IPS DF 6.9 (cell line): ENCODE measurements around the gene MED22.
"Not testable (repeated sequence)": the region's sequence is repeated elsewhere in the genome, so short reads cannot be mapped to it uniquely, and the experiment has no call there.

ENCODE experiments used
- DNase-seq: peaks from one replicate; pipeline ENCODE4 v3.0.0-alpha.2; 2013; ENCODE audit warnings: low read depth, low spot score
- H3K27ac ChIP-seq: one replicate; pipeline ENCODE4 v1.5.1; 2013; ENCODE audit warnings: low read length, control low read depth
- H3K27me3 ChIP-seq: 2 replicates; pipeline ENCODE4 v1.6.1; 2013; ENCODE audit warnings: mild to moderate bottlenecking, low read length; ENCODE audit not compliant: control insufficient read depth, insufficient read depth
- H3K36me3 ChIP-seq: 2 replicates; pipeline ENCODE4 v1.6.1; 2013; ENCODE audit warnings: low read length; ENCODE audit not compliant: control insufficient read depth, insufficient read depth
- H3K4me1 ChIP-seq: 2 replicates; pipeline ENCODE4 v1.6.1; 2013; ENCODE audit warnings: low read length; ENCODE audit not compliant: control insufficient read depth, insufficient read depth
- H3K4me3 ChIP-seq: 2 replicates; pipeline ENCODE4 v1.5.1; 2013; ENCODE audit warnings: mild to moderate bottlenecking, low read length
- H3K9me3 ChIP-seq: 2 replicates; pipeline ENCODE4 v1.6.1; 2013; ENCODE audit warnings: low read length, inconsistent platforms; ENCODE audit not compliant: control insufficient read depth, insufficient read depth
- WGBS: extraction: QIAGEN DNeasy Blood & Tissue Kit; methylation state at CpG from one replicate; pipeline ENCODE4 v1.1.7; 2013; ENCODE audit warnings: mixed read lengths, missing lambda C conversion rate; ENCODE audit not compliant: insufficient read length, insufficient coverage; 5-methylcytosine and 5-hydroxymethylcytosine counted together

MED22 gene

GRCh38 chr9:133335924-133336811 lies 11.8 kb downstream of the MED22 start, which contains the start of gene SURF6:
Gene SURF6 (minus strand): TSS chr9:133336188. CDS start chr9:133336132, 56 bp downstream.
- DNase-seq, result no peak
- Histone ChIP-seq H3K27ac (no peak within 1 kb of the TSS), H3K36me3 (peaks cover 38% of the 10 kb centered on the region), H3K27me3 (no peaks in the 10 kb centered on the region), H3K4me3 (peak within 1 kb of the TSS; percentile 90), H3K4me1 (no peaks in the 10 kb centered on the region), H3K9me3 (no peaks in the 10 kb centered on the region)
- no CpG with 5 or more reads among the region's 70 CpGs for WGBS

- DNase-seq, H3K27ac ChIP-seq, H3K4me3 ChIP-seq, H3K4me1 ChIP-seq, H3K9me3 ChIP-seq, H3K27me3 ChIP-seq: not testable (repeated sequence)
- peaks cover 29% of the 10 kb centered on the region for H3K36me3 ChIP-seq
- no CpG with 5 or more reads among the region's 11 CpGs for WGBS
Measured at GRCh38 chr9:133334888-133335287, 13.0 kb downstream of the MED22 start.

GRCh38 chr9:133334161-133334560 lies 13.8 kb downstream of the MED22 start:
- no CpG with 5 or more reads among the region's 6 CpGs for WGBS
- no peak overlapping the region for H3K27ac ChIP-seq
- H3K36me3 ChIP-seq, result peaks cover 29% of the 10 kb centered on the region

GRCh38 chr9:133333566-133333965 lies 14.4 kb downstream of the MED22 start:
- DNase-seq, result no peak
- H3K36me3 ChIP-seq, result peaks cover 29% of the 10 kb centered on the region
- H3K27me3 ChIP-seq, result no peaks in the 10 kb centered on the region
- no peak overlapping the region for H3K4me3 ChIP-seq
- H3K9me3 ChIP-seq, result no peaks in the 10 kb centered on the region
- no CpG with 5 or more reads among the region's 10 CpGs for WGBS
- H3K27ac ChIP-seq, result no peak overlapping the region
- no peaks in the 10 kb centered on the region for H3K4me1 ChIP-seq

More at GRCh38 chr9:133334161-133334560, 13.8 kb downstream of the MED22 start:
- no peak overlapping the region for H3K4me3 ChIP-seq
- H3K4me1 ChIP-seq, result no peaks in the 10 kb centered on the region
- H3K27me3 ChIP-seq, result no peaks in the 10 kb centered on the region
- no peak for DNase-seq
- H3K9me3 ChIP-seq, result no peaks in the 10 kb centered on the region

- Histone ChIP-seq H3K36me3 (peaks cover 29% of the 10 kb centered on the region), H3K27me3 (no peaks in the 10 kb centered on the region), H3K4me1 (no peaks in the 10 kb centered on the region), H3K9me3 (no peaks in the 10 kb centered on the region), H3K27ac (no peak overlapping the region), H3K4me3 (no peak overlapping the region)
- DNase-seq, result no peak
- no CpG with 5 or more reads among the region's 11 CpGs for WGBS
Measured at GRCh38 chr9:133333011-133333410, 14.9 kb downstream of the MED22 start.

- WGBS, result no CpG with 5 or more reads among the region's 20 CpGs
- no peak for DNase-seq
- Histone ChIP-seq H3K36me3 (peaks cover 29% of the 10 kb centered on the region), H3K27ac (no peak overlapping the region), H3K27me3 (no peaks in the 10 kb centered on the region), H3K4me1 (no peaks in the 10 kb centered on the region), H3K9me3 (no peaks in the 10 kb centered on the region), H3K4me3 (no peak overlapping the region)
Measured at GRCh38 chr9:133332381-133332730, 15.6 kb downstream of the MED22 start.

GRCh38 chr9:133331641-133332380 lies 16.1 kb downstream of the MED22 start:
- no peak for DNase-seq
- Histone ChIP-seq H3K27me3 (no peaks in the 10 kb centered on the region), H3K9me3 (no peaks in the 10 kb centered on the region), H3K4me3 (no peak overlapping the region), H3K27ac (no peak overlapping the region), H3K36me3 (peaks cover 29% of the 10 kb centered on the region), H3K4me1 (no peaks in the 10 kb centered on the region)
- WGBS, result no CpG with 5 or more reads among the region's 57 CpGs

- Histone ChIP-seq H3K27me3 (no peaks in the 10 kb centered on the region), H3K4me3 (no peak overlapping the region), H3K36me3 (peaks cover 29% of the 10 kb centered on the region), H3K4me1 (no peaks in the 10 kb centered on the region), H3K9me3 (no peaks in the 10 kb centered on the region), H3K27ac (no peak overlapping the region)
- no peak for DNase-seq
- WGBS, result no CpG with 5 or more reads among the region's 19 CpGs
Measured at GRCh38 chr9:133331221-133331620, 16.7 kb downstream of the MED22 start.

- H3K4me1 ChIP-seq, H3K27ac ChIP-seq, H3K9me3 ChIP-seq, DNase-seq, H3K4me3 ChIP-seq, H3K27me3 ChIP-seq: not testable (repeated sequence)
- H3K36me3 ChIP-seq, result peaks cover 29% of the 10 kb centered on the region
- WGBS, result no CpG with 5 or more reads among the region's 21 CpGs
Measured at GRCh38 chr9:133329306-133330156, 18.4 kb downstream of the MED22 start.
